MCF 10A (cell line): Measurements from ENCODE around the gene TEX47. TPM values are rescaled to one million over a fixed set of nuclear protein-coding genes. Genes with fewer than 3 reads are reported as not detected.
A peak's percentile ranks its signal among the peaks of the same experiment; 100 is the strongest.

Experiments used
- Bru-seq: library from RNA; stranded (reverse); fragments of 400-500 nt; gene quantifications from one replicate; lab custom pipeline; 2021; lab: Mats Ljungman, UMichigan
- BruChase-seq, 2 experiments: library from RNA; stranded (reverse); fragments of 400-500 nt; gene quantifications; one replicate each; lab custom pipeline; 2021; lab: Mats Ljungman, UMichigan
- BruUV-seq: library from RNA; stranded (reverse); fragments of 400-500 nt; replicated peaks from 2 replicates; lab custom pipeline; 2021; lab: Mats Ljungman, UMichigan
- CTCF ChIA-PET: fragments of 300-600 bp; sonication (Branson Sonifier 250); formaldehyde crosslinking; extraction: SDS; loops from one replicate; lab custom pipeline; 2021; ENCODE audit warnings: antibody characterized with exemption, inconsistent platforms; lab: Yijun Ruan, JAX
- POLR2A ChIA-PET: fragments of 300-600, 350-650 bp; sonication (Branson Sonifier 250); formaldehyde crosslinking; extraction: SDS; loops from one replicate; lab custom pipeline; 2020; ENCODE audit warnings: antibody characterized with exemption, inconsistent platforms; lab: Yijun Ruan, JAX
- DNase-seq: peaks from one replicate; pipeline ENCODE4 v3.0.0-alpha.2; 2018; ENCODE audit not compliant: unreplicated experiment
- H3K27ac Mint-ChIP-seq: one replicate; pipeline ENCODE4 v1.8.0; 2022; ENCODE audit warnings: mild to moderate bottlenecking, low read depth, mixed read lengths; ENCODE audit not compliant: unreplicated experiment
- H3K27me3 Mint-ChIP-seq: one replicate; pipeline ENCODE4 v1.8.0; 2022; ENCODE audit warnings: mixed read lengths; ENCODE audit not compliant: insufficient read depth, unreplicated experiment
- H3K36me3 Mint-ChIP-seq: one replicate; pipeline ENCODE4 v1.8.0; 2022; ENCODE audit warnings: mild to moderate bottlenecking, moderate library complexity, mixed read lengths; ENCODE audit not compliant: insufficient read depth, unreplicated experiment
- H3K4me1 Mint-ChIP-seq: one replicate; pipeline ENCODE4 v1.8.0; 2022; ENCODE audit warnings: mixed read lengths; ENCODE audit not compliant: insufficient read depth, unreplicated experiment
- H3K4me3 Mint-ChIP-seq: one replicate; pipeline ENCODE4 v1.8.0; 2022; ENCODE audit warnings: mild to moderate bottlenecking, moderate library complexity, mixed read lengths; ENCODE audit not compliant: unreplicated experiment
- H3K9me3 Mint-ChIP-seq: one replicate; pipeline ENCODE4 v1.8.0; 2022; ENCODE audit warnings: mixed read lengths; ENCODE audit not compliant: unreplicated experiment
- intact Hi-C: fragments of 100-400 bp; cut with micrococcal nuclease; formaldehyde crosslinking; loops from 2 replicates; pipeline ENCODE4 v1.14.1; 2022
- long read RNA-seq: library from polyadenylated mRNA; stranded (forward); transcript quantifications from one replicate; pipeline ENCODE4 v2.0.0, GENCODE V29; 2022
- total RNA-seq: library from RNA; stranded (reverse); gene quantifications from 2 replicates; pipeline ENCODE4 v1.2.3, GENCODE V29; 2022
- TF ChIP-seq, protein P1 (sequence below): fragments of 200-600 bp; IDR thresholded peaks from one replicate; pipeline ENCODE4 v1.8.0; 2022; ENCODE audit warnings: antibody characterized with exemption, mild to moderate bottlenecking; ENCODE audit not compliant: unreplicated experiment

Gene TEX47
- total RNA-seq (not detected in 2 replicates), Bru-seq, nascent RNA (not detected), BruChase-seq, experiment 1, labeled RNA remaining after a 6-hour chase (not detected), BruChase-seq, experiment 2, labeled RNA remaining after a 2-hour chase (not detected)
- long read RNA-seq: 0 reads

DNA sequence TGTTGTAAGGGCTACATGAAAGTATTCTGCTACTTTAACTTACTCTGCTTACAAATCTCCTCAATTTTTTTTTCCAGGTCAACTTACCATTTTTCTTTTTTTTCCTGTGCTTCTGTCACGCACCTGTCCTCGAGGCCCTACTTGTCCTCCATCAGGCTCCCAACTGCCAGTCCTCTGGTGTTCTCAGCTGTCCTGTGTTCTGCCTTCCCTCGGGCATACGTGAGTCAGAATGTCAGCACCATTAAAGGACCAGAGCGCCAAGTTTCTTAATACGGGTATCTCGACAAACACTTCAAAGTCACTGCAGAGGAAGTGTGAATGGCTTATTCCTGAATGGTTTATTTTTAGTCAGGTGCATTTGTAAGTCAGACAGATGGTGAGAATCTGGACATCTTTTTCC is at the start of gene TEX47:
Gene TEX47, minus strand, starts transcription at position 185 of the 400 bp plus-strand sequence. CDS start 795 bp downstream, outside the sequence.
- Mint-ChIP-seq H3K36me3 (no peaks in the 10 kb centered on the region), H3K27ac (no peak within 1 kb of the TSS), H3K9me3 (no peaks in the 10 kb centered on the region), H3K4me1 (no peaks in the 10 kb centered on the region), H3K4me3 (no peak within 1 kb of the TSS), H3K27me3 (peaks cover 52% of the 10 kb centered on the region)
- ChIA-PET POLR2A (interaction anchor here (0.6 kb wide), 1 partner anchor 339 kb away, joined by 3 read pairs; no protein-coding TSS in a partner anchor), CTCF (interaction anchor here (0.6 kb wide), 1 partner anchor 953 kb away, joined by 3 read pairs; no protein-coding TSS in a partner anchor)
- DNase-seq: peak; percentile 5
- intact Hi-C loops: no loop called here
- BruUV-seq: no TSS peak
- TF ChIP-seq, protein P1, sequence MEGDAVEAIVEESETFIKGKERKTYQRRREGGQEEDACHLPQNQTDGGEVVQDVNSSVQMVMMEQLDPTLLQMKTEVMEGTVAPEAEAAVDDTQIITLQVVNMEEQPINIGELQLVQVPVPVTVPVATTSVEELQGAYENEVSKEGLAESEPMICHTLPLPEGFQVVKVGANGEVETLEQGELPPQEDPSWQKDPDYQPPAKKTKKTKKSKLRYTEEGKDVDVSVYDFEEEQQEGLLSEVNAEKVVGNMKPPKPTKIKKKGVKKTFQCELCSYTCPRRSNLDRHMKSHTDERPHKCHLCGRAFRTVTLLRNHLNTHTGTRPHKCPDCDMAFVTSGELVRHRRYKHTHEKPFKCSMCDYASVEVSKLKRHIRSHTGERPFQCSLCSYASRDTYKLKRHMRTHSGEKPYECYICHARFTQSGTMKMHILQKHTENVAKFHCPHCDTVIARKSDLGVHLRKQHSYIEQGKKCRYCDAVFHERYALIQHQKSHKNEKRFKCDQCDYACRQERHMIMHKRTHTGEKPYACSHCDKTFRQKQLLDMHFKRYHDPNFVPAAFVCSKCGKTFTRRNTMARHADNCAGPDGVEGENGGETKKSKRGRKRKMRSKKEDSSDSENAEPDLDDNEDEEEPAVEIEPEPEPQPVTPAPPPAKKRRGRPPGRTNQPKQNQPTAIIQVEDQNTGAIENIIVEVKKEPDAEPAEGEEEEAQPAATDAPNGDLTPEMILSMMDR: no peak

DNA sequence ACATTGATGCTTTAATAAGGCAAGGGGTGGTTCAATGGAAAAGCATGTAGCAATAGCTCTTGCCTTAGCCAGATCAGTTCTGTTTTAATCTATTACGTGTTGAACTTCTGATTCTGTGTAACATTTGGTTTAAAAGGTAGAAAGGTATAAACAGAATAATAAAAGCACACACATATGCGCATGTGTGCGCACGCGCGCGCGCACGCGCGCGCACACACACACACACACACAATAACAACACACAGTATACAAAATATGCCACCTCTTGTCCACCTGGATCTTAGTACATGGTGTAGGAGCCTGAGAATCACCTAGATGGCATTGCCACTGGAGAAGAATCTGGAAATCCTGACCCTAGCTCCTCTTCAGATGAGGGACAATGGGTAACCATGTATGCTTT is 49.6 kb upstream of the TEX47 start:
- Mint-ChIP-seq H3K4me3 (no peak overlapping the region), H3K9me3 (no peaks in the 10 kb centered on the region), H3K36me3 (no peaks in the 10 kb centered on the region), H3K27me3 (peaks cover 53% of the 10 kb centered on the region), H3K4me1 (no peaks in the 10 kb centered on the region), H3K27ac (no peak overlapping the region)
- ChIA-PET POLR2A (no interaction called here), CTCF (interaction anchor here (1.1 kb wide), 1 partner anchor 10 kb away, joined by 3 read pairs; no protein-coding TSS in a partner anchor)
- intact Hi-C loops: no loop called here
- TF ChIP-seq, protein P1: no peak
- DNase-seq: no peak
- BruUV-seq: no TSS peak

DNA sequence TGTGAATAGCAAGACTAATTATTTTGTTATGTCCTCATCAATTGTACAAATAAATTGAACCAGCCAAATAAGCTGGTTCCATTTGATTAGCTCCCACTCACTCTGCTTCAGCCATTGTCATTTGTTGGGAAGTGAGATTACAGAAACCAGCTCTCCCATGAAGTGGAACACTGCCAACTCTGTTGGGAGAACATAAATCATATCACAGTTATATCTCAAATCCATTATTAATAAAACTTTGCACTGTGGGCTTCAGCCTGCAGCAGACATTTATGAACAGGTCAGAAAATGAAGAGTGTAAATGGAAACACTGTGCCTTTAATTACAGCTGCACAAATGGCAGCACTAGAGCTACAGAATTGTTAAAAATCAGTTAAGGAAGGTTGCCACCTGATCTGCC is 46.7 kb upstream of the TEX47 start:
- Mint-ChIP-seq H3K27ac (no peak overlapping the region), H3K36me3 (no peaks in the 10 kb centered on the region), H3K4me3 (no peak overlapping the region), H3K9me3 (no peaks in the 10 kb centered on the region), H3K27me3 (peaks cover 47% of the 10 kb centered on the region), H3K4me1 (no peaks in the 10 kb centered on the region)
- BruUV-seq: no TSS peak
- intact Hi-C loops: no loop called here
- TF ChIP-seq, protein P1: no peak
- CTCF ChIA-PET: no interaction called here
- POLR2A ChIA-PET: no interaction called here
- no peak for DNase-seq

DNA sequence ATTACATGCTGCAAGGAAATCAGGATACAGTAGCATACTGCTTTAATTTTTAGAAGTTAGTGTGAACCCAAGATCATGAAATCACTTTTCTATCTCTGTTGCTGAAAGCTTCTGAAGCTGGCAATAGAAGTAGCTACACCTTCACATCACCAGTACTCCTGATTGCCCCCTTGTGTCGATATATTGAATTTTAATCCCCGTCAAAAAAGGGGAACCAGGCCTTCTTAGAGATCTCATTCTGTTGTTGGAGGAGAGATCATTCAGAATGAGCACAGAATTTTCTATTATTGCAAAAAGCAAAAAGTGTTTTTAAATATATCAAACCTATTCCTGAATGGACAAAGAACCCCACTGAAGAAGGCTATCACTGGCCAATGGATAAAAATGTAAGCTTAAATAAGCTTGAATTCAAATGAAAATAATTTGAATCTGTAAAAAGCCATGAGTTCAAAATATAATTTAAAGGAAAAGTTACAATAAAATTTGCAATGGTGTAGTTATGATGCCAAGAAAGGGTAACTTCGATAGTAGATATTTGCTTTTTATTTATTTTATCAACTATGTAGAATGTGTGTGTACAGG is 39.7 kb upstream of the TEX47 start:
- DNase-seq: peak; percentile 51
- no peaks in the 10 kb centered on the region for H3K4me1 Mint-ChIP-seq
- CTCF ChIA-PET: interaction anchor here (0.5 to 1.6 kb wide), 8 partner anchors 10 to 477 kb away, joined by 3 to 4 read pairs (median 4); no protein-coding TSS in a partner anchor
- POLR2A ChIA-PET: no interaction called here
- H3K27me3 Mint-ChIP-seq: peaks cover 27% of the 10 kb centered on the region
- H3K36me3 Mint-ChIP-seq: no peaks in the 10 kb centered on the region
- TF ChIP-seq, protein P1: peak; percentile 36
- no peak overlapping the region for H3K4me3 Mint-ChIP-seq
- H3K9me3 Mint-ChIP-seq: no peaks in the 10 kb centered on the region
- BruUV-seq: no TSS peak
- intact Hi-C loops: loop anchor here (1.0 kb wide), 1 partner anchor 289 kb away; no protein-coding TSS in a partner anchor
- no peak overlapping the region for H3K27ac Mint-ChIP-seq
